ENCODE results near the gene MAPK9.
"Not testable (repeated sequence)": the region's sequence is repeated elsewhere in the genome, so short reads cannot be mapped to it uniquely, and the experiment has no call there.

Gene MAPK9

DNA sequence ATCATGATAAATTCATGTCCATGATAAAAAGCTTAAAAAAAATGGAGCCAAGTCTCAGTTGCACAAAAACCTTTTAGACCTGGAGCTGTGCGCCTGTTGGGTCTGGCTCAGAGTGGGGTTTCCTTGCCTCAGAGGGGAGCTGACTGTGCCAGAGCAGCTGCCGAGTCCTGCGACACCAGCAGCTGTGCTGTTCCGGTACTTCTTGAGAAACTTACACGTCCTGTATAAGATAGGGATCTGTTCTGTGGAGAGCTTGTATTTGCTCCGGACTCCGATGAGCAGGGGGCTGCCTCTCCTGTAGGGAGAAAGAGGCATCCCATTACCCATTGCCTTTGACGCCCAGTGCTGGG is 32.7 kb upstream of the MAPK9 start:
- DNase-seq = no peak

DNA sequence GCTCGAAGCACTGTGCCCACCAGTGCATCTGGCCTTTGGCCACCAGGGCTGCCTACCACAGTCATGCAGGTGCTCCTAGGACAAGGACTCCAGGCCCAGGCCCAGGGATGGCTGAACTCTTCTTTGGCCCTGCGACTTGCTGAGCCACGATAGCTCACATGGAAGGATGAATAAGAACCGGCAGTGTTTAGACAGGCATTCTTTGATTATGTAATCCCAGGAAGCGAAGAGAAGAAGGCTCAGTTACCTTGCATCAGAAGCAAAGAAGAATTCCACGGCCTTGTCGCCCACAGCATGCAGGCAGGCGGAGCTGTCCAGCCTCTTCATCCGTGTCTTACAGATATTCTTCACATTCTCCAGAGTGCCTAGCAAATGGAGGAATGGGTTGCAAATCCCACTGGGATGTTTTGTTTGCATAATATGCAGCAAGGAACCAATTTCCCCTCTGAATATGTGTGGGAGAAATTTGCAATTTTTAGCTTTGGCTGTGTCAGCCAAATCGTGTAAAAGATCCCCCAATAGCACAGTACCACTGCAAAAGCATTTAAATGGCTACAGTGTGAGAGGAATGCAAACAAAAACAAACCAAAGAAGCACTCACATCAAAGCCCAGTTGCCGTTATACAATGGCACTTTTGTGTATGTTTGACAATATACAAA is 32.2 kb upstream of the MAPK9 start:
- DNase-seq = no peak

DNA sequence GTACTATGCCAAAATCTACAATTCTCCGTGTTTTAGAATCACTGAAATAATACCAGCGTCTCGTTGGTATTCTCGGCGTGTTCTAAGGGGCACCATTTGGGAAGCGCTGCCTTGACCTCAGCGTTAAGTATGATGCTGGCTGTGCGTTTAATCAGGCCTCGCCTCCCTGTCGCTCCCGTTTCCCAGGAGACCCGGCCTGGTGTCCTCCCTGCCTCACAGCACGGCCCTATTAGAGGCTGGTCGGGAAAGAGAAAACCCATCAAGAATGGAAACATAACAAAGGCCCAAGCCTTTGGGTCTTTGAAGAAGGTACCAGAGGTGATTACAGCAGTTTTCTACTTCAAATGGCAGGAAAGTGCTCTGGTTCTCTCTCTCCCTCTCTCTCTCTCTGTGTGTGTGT is 31.3 kb upstream of the MAPK9 start:
- no peak for DNase-seq

DNA sequence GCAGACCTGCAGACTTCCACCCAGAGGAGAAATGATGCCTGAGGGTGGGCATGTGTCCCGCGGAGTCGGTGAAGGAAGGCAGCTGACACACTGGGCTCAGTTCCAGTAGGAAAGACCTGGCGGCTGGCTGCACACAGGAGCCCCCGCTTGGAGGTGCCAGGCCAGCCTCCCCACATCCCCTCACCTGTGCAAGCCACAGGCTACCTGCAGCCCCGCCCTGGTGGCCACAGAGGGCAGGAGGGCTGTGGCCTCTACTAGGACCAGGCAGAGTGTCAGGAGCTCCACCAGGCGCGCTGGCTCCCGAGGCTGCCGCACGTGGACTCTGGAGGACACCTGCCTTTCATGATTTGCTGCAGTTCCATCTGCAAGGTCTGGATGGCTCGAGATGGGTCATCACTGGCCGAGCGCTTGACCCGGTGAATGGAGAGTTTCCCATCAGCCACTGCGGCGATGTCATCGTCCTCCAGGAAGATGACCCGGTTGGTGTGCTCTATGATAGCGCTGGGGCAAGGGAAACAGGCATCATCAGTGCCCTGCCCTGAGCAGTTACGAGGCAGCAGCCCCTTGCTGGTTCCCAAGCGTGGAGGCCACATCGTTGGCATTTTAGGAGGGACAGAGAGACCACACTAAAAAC is 26.7 kb upstream of the MAPK9 start:
- DNase-seq = no peak

DNA sequence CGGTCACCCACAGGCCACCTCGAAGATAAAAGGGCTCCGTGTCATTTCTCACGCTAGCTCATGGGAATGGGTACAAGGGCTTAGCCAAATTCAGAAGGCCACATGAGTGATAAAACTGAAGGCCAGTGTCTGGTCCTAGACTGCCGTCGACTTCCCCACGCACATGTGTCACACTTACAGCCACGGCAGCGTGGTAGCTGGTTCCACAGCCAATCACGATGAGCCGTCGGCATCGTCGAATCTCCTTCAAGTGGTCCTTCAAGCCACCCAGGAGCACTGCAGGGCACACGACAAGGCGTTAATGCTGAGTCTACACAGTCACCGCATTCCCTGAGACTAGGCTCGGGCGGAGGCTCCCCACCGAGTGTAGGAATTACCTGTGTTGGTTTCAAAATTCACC is 24.7 kb upstream of the MAPK9 start:
- DNase-seq = no peak

DNA sequence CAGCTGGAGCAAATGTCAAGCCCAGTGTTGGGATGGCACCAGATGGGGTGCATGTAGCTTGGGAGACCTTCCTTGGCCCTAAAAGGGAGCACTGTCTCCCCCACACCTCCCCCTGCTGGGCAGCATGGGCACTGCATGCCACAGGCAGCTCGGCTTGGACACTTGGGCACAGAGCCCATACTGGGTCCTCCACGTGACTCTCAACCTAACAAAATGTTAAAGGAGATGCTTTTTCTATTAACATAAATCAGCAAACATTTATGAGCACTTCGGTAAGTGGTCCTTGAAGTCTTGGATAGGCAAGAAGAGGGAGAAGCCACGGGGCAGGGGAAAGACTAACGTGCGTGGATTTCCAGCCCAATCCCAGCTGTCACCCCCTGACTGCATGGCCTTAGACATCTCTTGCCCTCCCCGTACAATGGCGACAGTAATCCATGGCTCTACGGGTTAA is 23.9 kb upstream of the MAPK9 start:
- peak; percentile 70 for DNase-seq

DNA sequence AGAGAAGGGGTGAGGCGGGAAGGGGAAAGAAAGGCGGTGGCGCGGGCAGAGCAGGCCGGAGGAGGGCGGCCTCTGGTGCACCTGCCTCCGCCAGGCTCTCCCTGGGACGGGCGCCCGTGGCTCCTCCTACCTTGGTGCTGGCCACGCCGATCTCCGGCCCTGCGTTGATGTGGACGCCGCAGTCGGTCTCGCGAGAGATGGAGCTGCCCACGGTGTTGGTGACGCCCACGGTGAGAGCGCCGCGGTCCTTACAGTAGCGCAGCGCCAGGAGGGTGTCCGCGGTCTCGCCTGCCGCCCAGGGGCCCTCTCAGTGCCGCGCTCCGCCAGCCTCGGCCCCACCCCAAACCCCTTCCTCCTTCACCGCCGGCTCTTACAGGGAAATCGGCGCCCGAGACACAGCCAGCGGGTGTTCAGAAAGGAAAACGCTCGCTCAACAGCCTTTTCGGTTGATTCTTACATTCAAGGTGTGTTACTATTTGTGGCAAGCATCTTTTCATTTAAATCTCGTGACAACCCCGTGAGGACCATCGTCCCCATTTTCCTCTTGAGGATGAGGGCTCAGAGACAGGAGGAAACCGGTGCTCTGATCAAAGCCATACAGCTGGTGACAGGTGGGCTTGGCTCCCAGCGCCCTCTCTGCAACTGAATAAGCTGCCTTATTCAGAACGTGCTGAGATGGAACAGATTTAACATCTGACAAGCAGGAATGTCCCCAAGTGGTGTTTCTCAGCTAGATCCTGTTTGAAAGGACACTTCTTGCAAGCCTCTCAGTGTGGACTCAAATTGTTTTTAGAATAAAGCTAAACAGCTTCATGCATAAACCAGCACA is 22.0 kb upstream of the MAPK9 start:
- DNase-seq = peak; percentile 30

DNA sequence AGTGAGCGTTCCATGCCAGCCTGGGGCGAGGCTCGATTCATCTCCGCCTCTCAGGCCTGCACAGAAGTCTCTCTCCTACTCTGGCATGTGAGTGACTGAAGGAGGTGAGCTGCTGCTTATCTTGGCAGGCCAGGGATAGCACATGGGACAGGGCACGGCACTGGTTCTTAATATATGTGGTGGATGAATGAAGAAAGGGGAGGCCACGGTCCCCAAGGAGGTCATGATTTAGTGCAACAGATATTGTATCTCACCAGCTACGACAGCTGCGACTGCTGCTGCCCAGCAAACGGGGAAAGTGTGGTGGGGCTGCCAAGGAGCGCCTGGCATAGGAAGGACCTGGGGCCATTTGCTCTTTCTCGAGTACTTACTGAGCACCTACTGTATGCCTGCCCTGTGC is 19.3 kb upstream of the MAPK9 start:
- DNase-seq = no peak

DNA sequence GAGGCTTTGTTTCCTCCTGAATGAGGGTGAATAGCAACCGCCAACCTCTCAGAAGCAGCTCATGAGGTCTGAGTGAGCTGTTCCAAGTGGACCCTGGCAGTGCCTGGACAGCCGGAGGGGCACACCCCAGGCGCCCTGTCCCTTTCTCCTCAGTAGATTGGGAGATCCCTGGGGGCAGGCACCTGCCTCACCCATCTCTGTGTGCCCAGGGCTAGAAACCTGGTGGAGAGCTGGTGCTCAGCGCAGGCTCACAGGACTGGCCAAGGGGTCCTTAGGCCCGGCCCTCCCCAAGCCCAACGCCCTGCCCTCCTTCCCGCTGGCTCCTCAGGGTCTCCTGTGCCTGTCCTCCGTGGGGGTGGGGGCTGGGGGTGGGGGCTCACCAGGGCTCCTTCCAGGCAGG is 14.9 kb upstream of the MAPK9 start:
- no peak for DNase-seq

DNA sequence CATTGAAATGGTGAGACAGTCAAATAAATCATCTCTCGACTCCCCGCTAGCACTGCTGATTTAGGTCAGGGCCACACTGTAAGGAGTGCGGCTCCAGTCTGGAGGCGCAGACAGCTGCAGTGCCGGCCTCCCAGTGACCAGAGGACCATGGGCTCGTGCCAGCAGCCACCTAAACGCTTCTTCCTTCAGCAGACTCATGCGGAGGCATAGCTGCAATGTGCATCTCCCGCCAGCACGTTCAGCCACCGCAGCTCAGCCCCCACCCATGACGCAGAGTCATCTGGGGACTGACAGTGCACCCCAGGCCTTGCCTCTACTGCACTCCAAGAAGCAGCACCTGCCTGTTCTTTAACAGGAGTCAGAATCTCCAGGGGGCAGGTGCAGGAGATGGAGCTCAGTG is 13.6 kb upstream of the MAPK9 start:
- DNase-seq = no peak

DNA sequence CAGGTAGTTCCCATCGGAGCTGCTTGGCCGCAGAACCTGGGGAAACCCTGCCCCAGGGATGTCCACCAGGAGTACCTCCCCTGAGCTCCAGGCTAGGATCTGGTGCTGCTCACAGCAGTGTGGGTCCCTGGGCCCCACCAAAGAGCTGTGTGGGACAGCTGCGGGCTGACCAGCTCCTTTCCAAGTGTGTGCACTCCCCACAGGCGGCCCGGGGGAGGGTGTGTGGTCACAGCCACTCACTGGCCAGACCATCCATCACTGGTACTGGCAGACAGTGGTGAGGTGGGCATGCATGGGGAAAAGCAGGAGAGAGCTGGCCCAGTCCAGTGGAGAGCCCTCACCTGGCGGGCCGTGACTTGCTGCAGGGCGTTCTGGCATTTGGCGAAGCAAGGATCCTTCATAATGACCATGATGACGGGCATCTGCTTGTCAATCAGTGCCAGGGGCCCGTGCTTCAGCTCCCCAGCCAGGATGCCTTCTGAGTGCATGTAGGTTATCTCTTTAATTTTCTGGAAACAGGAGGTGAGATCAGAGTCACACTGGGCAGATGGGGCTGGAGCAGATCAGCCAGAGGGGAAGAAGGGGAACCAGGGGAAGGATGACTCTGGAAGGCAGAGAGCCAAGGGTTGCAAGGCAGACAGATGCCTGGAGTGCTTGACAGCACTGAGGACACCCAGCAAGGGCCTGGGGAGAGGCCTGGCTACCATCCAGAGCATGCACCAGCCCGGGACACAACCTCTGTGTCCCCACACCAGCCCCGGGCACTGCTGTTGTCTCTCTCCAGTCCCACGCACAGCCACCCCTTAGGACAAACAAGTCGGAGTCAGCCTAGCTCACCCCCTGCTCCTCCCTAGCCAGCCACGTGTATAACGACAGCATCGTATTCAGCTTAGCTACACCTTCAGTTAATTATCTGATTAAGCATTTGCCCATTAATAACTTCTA is 12.8 kb upstream of the MAPK9 start:
- no peak for DNase-seq

DNA sequence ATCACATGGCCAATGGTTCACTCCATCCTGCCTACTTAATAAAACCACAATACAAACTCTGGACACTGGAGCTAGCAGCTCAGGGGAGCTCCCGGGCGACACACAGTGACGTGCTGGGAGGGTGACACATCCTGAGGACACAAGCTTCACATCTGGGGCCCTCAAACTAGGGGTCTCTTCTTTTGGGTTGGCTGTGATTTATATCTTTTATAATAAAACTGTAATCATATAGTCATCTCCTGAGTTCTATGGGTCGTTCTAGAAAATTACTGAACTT is 12.1 kb upstream of the MAPK9 start:
- DNase-seq = no peak

DNA sequence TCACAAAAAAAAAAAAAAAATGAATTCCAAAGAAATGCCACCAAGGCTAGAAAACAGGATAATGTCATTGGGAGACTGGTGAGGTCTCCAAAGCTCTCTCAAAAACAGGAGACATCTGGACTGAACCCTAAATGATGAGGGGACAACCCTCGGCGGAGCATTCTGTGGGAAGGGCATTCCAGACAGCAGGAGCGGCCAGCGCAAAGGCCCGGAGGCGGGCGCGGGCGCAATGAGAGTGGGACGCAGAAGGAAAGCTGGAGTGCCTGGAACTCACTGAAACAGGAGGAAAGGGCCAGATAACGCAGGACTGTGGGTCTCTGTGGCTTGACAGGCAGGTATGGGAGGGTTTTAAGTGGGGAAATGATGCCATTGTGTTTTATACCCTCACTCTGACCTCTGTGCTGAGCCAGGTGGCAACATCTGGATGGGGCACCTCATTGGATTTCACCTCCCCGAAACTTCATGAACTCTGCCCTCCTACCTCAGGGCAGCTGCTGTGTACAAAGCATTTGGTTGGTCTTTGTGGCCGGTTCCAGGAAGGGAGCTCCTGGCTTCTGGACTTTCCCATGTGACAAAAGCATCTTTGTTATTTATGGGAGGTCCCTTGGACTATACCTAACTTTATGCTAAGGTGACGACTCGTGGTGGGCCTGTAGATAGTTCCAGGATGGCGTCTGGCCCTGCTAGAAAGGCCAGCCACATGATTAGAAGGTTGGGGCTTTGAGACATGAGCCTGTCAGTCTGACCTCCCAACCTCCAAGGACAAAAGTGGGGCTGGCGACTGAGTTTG is 11.5 kb upstream of the MAPK9 start:
- no peak for DNase-seq

DNA sequence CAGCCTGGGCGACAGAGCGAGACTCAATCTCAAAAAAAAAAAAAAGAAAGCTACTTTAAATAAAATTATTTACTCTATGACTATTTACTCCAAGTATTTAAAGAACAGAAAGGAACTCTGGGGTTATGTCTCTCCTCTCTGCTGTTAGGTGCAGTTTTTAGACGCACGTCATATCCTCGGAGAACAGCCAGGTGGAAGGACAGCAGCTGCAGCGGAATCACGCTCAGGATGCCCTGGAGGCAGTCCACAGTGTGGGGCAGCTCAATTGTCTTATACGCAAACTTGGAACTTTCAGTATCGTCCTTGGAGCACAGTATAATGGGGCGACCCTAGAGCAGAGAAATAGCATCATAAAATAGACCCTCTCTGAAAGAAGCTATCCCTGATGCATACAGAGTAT is 10.4 kb upstream of the MAPK9 start:
- DNase-seq = no peak

DNA sequence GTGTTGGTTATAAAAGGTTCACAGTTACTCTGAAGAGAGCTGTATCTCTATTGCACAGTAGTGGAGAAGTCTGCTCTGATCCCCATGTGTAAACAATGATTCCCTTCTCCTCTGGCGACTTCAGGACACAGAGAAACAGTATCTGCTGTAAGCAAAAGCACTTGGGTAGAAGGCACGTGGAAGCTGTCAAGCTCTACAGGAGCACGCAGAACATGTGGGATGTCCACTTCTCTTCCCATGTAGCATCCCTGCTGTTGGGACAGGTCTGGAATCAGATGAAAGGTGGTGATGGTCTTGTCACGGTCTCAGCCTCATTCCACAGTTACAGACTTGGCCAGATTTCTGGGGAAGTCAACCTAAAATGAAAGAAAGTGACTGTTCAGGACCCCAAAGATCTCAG is 9.4 kb upstream of the MAPK9 start:
- DNase-seq = no peak

DNA sequence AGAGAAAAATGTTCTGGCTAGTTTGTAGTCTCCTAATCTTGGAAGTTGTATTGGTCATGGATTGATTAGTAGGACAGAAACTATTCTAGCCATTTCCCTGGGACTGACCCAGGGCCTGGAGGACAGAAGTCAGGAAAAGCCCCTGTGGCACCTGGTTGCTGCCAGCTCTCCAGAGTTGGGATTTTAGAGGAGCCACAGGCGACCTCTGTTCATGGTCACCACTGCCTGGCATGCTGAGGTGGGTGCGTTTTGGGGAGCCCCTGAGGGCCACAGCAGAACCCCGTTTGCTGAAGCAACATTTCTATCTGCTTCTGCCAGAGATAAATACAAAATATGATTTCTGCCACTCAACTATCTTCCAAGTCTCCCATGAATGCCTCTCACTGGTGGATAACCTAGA is 7.6 kb upstream of the MAPK9 start:
- no peak for DNase-seq

DNA sequence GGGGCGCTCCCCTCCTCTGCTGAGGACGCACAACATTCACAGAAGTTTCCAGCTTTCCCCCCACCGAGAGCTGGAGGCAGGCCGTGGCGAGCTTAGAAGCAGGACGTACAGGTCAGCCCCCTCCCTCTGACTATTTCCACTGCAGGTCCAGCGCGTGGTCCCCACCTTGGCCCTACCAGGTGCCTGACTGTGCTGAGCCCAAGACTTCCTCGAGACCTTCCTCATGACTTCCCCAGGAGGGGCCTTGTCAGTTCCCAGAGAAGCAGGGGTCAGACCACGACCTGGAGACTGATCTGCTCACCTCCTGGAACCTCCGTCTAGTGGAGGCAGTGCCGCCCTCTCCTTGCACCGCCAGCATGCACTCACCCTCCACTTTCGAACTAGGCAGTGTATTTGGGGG is 7.1 kb upstream of the MAPK9 start:
- not testable (repeated sequence) for DNase-seq

DNA sequence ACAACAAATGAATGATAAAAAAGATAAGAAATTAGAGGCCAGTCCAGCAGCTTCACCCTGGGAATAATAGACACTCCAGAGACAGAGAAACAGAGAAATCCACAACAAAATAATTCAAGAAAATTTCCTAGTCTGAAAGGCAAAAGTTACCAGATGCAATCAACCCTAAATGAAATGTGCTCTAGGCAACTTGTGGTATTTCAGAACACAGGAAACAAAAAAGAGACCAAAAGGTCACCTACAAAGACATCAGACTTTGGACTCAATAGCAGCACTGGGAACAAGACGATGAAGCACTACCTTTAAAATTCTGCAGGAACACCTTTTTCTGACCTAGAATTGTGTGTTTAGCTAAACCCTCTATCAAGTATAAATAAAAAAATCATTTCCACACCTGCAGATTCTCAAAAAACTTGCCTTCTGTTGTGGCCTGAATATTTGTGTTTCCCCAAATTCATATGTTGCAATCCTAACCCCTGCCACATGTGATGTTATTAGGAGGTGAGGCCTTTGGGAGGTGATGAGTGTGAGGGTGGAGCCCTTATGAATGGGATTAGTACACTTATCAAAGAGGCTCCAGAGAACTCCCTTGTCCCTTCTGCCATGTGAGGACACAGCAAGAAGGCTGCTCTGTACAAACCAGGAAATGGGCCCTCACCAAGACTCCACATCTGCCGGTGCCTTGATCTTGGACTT is 5.9 kb upstream of the MAPK9 start:
- DNase-seq = no peak

DNA sequence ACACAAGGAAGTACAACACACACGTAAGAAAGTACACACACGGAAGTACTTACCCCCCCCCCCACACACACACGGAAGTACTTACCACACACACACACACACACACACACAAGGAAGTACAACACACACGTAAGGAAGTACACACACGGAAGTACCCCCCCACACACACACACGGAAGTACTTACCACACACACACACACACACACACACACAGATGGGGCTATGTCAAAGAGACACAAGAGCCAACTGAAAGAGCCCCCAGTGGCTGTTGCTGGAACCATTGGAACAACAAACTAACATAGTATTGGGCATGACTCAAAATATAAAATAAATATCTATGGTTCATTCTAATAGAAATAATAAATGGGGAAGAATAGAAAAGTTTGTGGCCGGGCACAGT is 4.9 kb upstream of the MAPK9 start:
- DNase-seq = no peak

DNA sequence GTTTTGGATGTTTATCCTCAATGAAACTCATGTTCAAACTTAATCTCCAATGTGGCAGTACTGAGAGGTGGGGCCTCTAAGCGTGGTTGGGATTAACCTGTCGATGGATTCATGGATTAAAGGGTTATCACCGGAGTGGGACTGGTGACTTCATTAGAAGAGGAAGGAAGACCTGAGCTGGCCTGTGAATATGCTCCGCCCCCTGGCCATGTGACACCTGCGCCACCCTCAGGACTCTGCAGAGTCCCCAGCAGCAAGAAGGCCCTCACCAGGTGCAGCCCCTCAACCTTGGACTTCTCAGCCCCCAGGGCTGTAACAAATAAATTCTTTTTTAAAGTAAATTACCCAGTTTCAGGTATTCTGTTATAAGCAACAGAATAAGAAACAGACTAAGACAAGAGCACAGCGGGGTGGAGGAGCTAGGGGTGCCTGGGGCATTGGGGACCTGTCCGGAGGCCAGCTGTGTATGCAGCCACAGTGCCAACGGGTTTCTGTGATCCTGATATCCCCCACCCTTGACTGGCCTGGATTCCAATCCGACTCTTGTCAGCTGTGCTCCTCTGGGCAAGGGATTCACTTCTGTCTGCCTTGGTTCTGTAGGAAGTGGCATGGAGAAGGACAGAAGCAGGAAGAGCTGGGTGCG is 3.2 kb upstream of the MAPK9 start:
- DNase-seq = no peak

DNA sequence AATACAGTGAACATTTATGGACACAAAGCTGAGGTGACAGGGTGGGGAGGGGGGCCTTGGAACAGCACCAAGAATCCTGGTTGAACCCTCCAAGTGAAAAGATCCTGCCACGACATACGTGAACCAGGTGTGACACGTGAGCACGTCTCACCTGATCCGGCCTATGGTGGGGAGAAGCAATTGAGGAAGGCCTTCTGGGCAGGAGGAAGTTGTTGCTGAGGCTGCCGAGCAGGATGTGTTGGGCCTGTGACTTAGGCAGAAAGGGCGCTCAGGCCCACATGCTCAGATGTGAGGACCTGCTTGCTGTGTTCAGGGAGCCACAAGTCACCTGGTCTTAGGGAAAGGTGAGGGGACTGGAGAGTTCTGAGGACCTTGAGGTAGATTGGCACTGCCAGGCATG is 2.5 kb upstream of the MAPK9 start:
- no peak for DNase-seq
